OCI-LY3 (cell line): ENCODE results near the gene MMS22L.

Source experiments
- H2AFZ ChIP-seq: fragments of 200-600, 300-600 bp; shearing (Covaris generic); 2 replicates; pipeline ENCODE4 v1.6.0; 2014; ENCODE audit warnings: antibody characterized with exemption, low read depth, low read length
- H3K27ac ChIP-seq: fragments of 200-600, 300-600 bp; sonication (generic); 2 replicates; pipeline ENCODE4 v1.5.1; 2014; ENCODE audit warnings: mild to moderate bottlenecking, low read length, moderate library complexity, mixed read lengths
- H3K27me3 ChIP-seq: fragments of 200-600, 300-600 bp; sonication (generic); 2 replicates; pipeline ENCODE4 v1.6.1; 2014; ENCODE audit warnings: low read depth, low read length, mixed read lengths
- H3K36me3 ChIP-seq: fragments of 200-600, 300-600 bp; sonication (generic); replicated peaks from 2 replicates; pipeline ENCODE3; 2014; ENCODE audit warnings: low read depth, low read length, mixed read lengths
- H3K4me1 ChIP-seq: fragments of 300-600, 200-600 bp; sonication (generic); 2 replicates; pipeline ENCODE4 v1.6.1; 2014; ENCODE audit warnings: low read length, mixed read lengths
- H3K4me2 ChIP-seq: fragments of 200-600, 300-600 bp; sonication (generic); 2 replicates; pipeline ENCODE4 v1.6.1; 2014; ENCODE audit warnings: low read length, mixed read lengths
- H3K4me3 ChIP-seq: fragments of 300-600, 200-600 bp; sonication (generic); 2 replicates; pipeline ENCODE4 v1.5.1; 2014; ENCODE audit warnings: antibody characterized with exemption, mild to moderate bottlenecking, low read length, moderate library complexity
- H3K79me2 ChIP-seq: fragments of 300-600, 200-600 bp; shearing (Covaris generic); 2 replicates; pipeline ENCODE4 v1.6.1; 2014; ENCODE audit warnings: mild to moderate bottlenecking, low read length, mixed read lengths
- H3K9ac ChIP-seq: fragments of 300-600, 200-600 bp; shearing (Covaris generic); 2 replicates; pipeline ENCODE4 v1.6.0; 2014; ENCODE audit warnings: mild to moderate bottlenecking, low read length, moderate library complexity
- H3K9me3 ChIP-seq: fragments of 200-600, 300-600 bp; shearing (Covaris generic); 2 replicates; pipeline ENCODE4 v1.6.1; 2014; ENCODE audit warnings: low read length, mixed read lengths; ENCODE audit not compliant: insufficient read depth
- H4K20me1 ChIP-seq: fragments of 200-600, 300-600 bp; sonication (generic); 2 replicates; pipeline ENCODE4 v1.6.1; 2016; ENCODE audit warnings: low read length, mixed read lengths; ENCODE audit not compliant: insufficient read depth
- EZH2phosphoT487 ChIP-seq: fragments of 200-600 bp; shearing (Covaris generic); IDR thresholded peaks from 2 replicates; pipeline ENCODE4 v1.6.1; 2018; ENCODE audit warnings: antibody characterized with exemption, mixed run types, low read depth
- TF ChIP-seq, protein P1 (sequence below): fragments of 200-600, 300-600 bp; sonication (generic); IDR thresholded peaks from 2 replicates; pipeline ENCODE4 v1.5.1; 2014; ENCODE audit warnings: antibody characterized with exemption, low read length, low read depth

Gene MMS22L

DNA sequence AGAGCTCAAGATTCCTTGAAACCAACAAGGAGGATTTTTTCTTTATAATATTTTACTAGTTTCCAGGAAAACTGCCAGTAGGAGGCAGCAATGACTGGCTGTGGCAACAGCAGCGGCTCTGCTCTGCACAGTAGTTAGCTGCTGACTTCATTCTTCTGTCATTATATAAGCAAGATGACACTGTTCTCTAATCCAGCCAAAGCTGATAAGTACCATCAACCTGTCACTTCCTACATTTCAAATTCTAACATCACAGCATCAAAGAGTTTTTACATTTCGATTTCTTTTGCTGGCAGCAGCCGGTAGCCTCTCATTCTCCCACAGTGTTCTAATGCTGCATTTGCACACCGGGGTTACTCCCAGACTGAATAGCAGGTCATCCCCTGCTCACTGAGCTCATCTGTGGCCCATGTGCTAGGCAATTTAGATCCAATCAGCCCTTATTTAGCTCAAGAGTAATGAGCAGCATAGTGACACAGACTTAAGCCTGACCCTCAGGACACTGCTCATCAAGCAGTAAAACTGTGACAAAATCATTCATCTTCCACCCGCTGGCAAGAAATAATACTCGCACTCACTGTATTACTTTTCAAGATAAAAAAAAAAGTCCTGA is 67.8 kb downstream of the MMS22L start:
- no peaks in the 10 kb centered on the region; the same call in 1 of the 2 replicates for H3K79me2 ChIP-seq
- H3K4me1 ChIP-seq = no peaks in the 10 kb centered on the region
- H3K9ac ChIP-seq = no peak overlapping the region
- peaks cover 7% of the 10 kb centered on the region for H3K36me3 ChIP-seq
- no peak for TF ChIP-seq EZH2phosphoT487
- TF ChIP-seq, protein P1, sequence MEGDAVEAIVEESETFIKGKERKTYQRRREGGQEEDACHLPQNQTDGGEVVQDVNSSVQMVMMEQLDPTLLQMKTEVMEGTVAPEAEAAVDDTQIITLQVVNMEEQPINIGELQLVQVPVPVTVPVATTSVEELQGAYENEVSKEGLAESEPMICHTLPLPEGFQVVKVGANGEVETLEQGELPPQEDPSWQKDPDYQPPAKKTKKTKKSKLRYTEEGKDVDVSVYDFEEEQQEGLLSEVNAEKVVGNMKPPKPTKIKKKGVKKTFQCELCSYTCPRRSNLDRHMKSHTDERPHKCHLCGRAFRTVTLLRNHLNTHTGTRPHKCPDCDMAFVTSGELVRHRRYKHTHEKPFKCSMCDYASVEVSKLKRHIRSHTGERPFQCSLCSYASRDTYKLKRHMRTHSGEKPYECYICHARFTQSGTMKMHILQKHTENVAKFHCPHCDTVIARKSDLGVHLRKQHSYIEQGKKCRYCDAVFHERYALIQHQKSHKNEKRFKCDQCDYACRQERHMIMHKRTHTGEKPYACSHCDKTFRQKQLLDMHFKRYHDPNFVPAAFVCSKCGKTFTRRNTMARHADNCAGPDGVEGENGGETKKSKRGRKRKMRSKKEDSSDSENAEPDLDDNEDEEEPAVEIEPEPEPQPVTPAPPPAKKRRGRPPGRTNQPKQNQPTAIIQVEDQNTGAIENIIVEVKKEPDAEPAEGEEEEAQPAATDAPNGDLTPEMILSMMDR = no peak; the same call in 1 of the 2 replicates
- no peak overlapping the region for H3K27ac ChIP-seq
- H3K4me3 ChIP-seq = no peak overlapping the region
- H3K27me3 ChIP-seq = no peaks in the 10 kb centered on the region
- no peaks in the 10 kb centered on the region for H3K9me3 ChIP-seq
- H2AFZ ChIP-seq = no peak overlapping the region
- H3K4me2 ChIP-seq = no peak overlapping the region
- no peaks in the 10 kb centered on the region for H4K20me1 ChIP-seq

DNA sequence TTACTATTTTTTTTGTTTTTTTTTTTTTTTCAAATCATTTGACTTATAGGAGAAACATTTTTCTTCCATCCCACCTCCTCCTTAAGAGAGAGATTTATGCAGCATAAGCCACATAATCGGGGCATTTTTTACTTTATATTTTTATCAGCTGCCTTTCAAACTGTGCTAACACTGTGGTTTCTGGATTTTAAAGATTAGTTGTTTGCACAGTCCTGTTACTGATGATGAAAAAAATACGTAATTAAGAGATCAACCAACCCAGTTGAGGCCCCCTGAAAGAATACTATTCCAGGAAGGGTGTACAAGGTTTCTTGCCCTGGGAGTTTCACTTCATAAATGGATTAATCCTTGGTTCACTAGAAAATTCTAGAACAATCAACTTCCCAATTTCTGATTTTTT is 68.3 kb downstream of the MMS22L start:
- Histone ChIP-seq H3K4me1 (no peaks in the 10 kb centered on the region), H3K79me2 (no peaks in the 10 kb centered on the region; the same call in 1 of the 2 replicates), H3K36me3 (peaks cover 7% of the 10 kb centered on the region), H3K4me3 (no peak overlapping the region), H4K20me1 (no peaks in the 10 kb centered on the region), H3K9ac (no peak overlapping the region), H3K9me3 (no peaks in the 10 kb centered on the region), H3K27me3 (no peaks in the 10 kb centered on the region), H3K4me2 (no peak overlapping the region), H2AFZ (no peak overlapping the region), H3K27ac (no peak overlapping the region)
- TF ChIP-seq EZH2phosphoT487 = no peak
- TF ChIP-seq, protein P1 = no peak

DNA sequence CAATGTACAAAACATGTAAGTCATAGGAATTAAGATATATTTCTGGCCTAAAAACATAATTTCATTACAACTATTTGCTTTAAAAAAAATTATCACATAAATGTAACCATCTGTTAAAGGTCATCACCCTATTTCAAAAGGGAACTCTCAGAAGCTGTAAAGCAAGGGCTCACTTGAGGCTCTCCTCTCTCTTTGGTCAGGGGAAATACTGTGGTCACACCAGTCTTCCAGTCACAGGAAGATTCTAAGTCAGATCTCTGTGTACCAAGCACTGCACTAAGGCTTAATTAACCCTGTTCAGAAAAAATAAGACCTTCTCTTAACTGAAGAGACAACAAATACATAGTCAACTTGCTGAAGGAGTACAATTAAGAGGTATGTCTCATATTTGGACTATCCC is 75.6 kb downstream of the MMS22L start:
- H3K4me3 ChIP-seq = no peak overlapping the region
- no peak overlapping the region for H3K4me2 ChIP-seq
- no peak overlapping the region for H3K27ac ChIP-seq
- no peak overlapping the region for H2AFZ ChIP-seq
- H3K9ac ChIP-seq = no peak overlapping the region
- no peaks in the 10 kb centered on the region for H3K27me3 ChIP-seq
- peaks cover 4% of the 10 kb centered on the region for H3K36me3 ChIP-seq
- H3K9me3 ChIP-seq = no peaks in the 10 kb centered on the region
- TF ChIP-seq, protein P1 = no peak
- no peak for TF ChIP-seq EZH2phosphoT487
- no peaks in the 10 kb centered on the region for H3K4me1 ChIP-seq
- 0 out of 2 replicates have a peak, but pooled peaks cover 2% of the 10 kb centered on the region for H3K79me2 ChIP-seq
- H4K20me1 ChIP-seq = no peaks in the 10 kb centered on the region

DNA sequence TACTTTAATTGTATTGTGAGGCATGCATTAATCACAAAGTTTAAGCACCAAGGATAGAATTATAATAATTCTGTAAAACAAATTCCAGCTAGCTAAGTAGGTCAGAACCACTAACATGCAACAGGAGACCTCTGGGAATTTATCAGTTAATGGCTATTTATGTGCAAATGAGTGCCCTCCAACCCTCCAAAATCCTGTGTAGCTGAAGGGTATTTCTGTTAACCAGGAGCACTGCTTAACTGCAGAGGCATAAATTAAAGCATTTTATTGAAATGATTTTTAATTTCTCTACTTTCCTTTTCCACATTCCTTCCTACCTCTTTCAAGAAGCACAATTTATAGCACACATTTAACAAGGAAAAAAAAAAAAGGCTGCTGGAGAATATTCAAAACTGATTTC is 77.0 kb downstream of the MMS22L start:
- Histone ChIP-seq H4K20me1 (no peaks in the 10 kb centered on the region), H3K36me3 (no peaks in the 10 kb centered on the region), H3K27me3 (no peaks in the 10 kb centered on the region), H3K4me1 (no peaks in the 10 kb centered on the region), H3K27ac (no peak overlapping the region), H3K79me2 (0 out of 2 replicates have a peak, but pooled peaks cover 2% of the 10 kb centered on the region), H3K4me3 (no peak overlapping the region), H3K9me3 (no peaks in the 10 kb centered on the region), H3K4me2 (no peak overlapping the region), H2AFZ (no peak overlapping the region), H3K9ac (no peak overlapping the region)
- TF ChIP-seq, protein P1 = no peak
- TF ChIP-seq EZH2phosphoT487 = no peak
